ENCODE data around the gene JAKMIP1.
"Not testable (repeated sequence)": the region's sequence is repeated elsewhere in the genome, so short reads cannot be mapped to it uniquely, and the experiment has no call there.

Gene JAKMIP1

DNA sequence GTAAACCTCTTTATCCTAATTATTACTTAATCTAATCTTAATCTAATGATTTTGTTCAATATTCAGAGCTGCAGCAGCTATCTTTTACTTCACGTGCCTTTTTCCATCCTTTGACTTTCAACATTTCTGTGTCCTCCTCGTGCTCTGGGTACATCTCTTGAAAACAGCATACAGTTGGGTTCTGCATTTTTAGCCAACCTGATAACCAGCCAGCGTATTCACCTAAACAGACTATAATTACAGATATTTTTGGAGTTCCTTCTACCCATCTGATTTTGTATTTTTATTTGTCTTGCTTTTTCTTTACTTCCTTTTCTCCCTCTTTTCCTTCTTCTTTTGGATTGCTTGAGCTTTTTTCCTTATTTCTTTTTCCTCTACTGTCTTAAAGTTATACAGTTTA, 16.2 kb upstream of the JAKMIP1 start:
- H3K27me3 ChIP-seq (ENCODE audit: insufficient read depth, low read length, poor library complexity, severe bottlenecking) = no peaks in the 10 kb centered on the region
- no peaks in the 10 kb centered on the region for H4K20me1 ChIP-seq (ENCODE audit: insufficient read depth, low read length, poor library complexity, severe bottlenecking)
- H3K9ac ChIP-seq (ENCODE audit: low read depth, low read length, poor library complexity, severe bottlenecking) = no peak overlapping the region
- H3K9me3 ChIP-seq (ENCODE audit: insufficient read depth, low read depth, low read length) = no peaks in the 10 kb centered on the region
- H3K36me3 ChIP-seq (ENCODE audit: insufficient read depth, low read length) = no peaks in the 10 kb centered on the region
- no peak overlapping the region for H3K4me3 ChIP-seq (ENCODE audit: low read length, poor library complexity, severe bottlenecking)
- no peaks in the 10 kb centered on the region for H3K79me2 ChIP-seq (ENCODE audit: insufficient read depth, low read length)
- no peaks in the 10 kb centered on the region for H3K4me1 ChIP-seq (ENCODE audit: insufficient read depth, low read length, poor library complexity, severe bottlenecking)
- H2AFZ ChIP-seq (ENCODE audit: low read length) = no peak overlapping the region
- no peaks in the 10 kb centered on the region for H3F3A ChIP-seq (ENCODE audit: low read depth)
- H3K4me2 ChIP-seq (ENCODE audit: low read depth, low read length, poor library complexity, severe bottlenecking) = no peak overlapping the region
- H3K9me2 ChIP-seq (replicated peaks; ENCODE audit: low read depth, low read length) = no peaks in the 10 kb centered on the region
- TF ChIP-seq, protein P1, sequence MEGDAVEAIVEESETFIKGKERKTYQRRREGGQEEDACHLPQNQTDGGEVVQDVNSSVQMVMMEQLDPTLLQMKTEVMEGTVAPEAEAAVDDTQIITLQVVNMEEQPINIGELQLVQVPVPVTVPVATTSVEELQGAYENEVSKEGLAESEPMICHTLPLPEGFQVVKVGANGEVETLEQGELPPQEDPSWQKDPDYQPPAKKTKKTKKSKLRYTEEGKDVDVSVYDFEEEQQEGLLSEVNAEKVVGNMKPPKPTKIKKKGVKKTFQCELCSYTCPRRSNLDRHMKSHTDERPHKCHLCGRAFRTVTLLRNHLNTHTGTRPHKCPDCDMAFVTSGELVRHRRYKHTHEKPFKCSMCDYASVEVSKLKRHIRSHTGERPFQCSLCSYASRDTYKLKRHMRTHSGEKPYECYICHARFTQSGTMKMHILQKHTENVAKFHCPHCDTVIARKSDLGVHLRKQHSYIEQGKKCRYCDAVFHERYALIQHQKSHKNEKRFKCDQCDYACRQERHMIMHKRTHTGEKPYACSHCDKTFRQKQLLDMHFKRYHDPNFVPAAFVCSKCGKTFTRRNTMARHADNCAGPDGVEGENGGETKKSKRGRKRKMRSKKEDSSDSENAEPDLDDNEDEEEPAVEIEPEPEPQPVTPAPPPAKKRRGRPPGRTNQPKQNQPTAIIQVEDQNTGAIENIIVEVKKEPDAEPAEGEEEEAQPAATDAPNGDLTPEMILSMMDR (conservative IDR thresholded peaks at IDR 0.05; ENCODE audit: low read length) = no peak
- TF ChIP-seq EZH2phosphoT487 (IDR thresholded peaks at IDR 0.05; ENCODE audit: borderline replicate concordance) = no peak

DNA sequence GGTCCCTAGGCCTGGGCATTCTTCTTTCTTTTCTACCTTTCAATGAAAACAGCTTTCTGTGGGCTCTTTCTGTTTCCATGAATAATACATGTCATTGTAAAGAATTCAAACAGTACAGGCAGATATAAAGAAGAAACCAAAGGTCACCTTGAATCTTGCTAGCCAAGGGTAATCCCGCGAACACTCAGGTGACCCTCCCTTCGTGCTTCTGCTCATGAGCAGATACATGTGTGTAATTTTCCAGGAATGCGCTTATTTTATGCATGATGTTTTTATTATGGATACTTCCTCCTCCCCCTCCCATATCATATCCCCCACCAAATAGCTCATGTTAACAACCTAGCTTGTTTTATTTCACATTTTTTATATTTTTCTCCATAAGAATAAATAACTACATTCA, 9.6 kb upstream of the JAKMIP1 start:
- H3K9me2 ChIP-seq (replicated peaks; ENCODE audit: low read depth, low read length) = no peaks in the 10 kb centered on the region
- no peaks in the 10 kb centered on the region for H3K27me3 ChIP-seq (ENCODE audit: insufficient read depth, low read length, poor library complexity, severe bottlenecking)
- H3K4me1 ChIP-seq (ENCODE audit: insufficient read depth, low read length, poor library complexity, severe bottlenecking) = no peaks in the 10 kb centered on the region
- H3K79me2 ChIP-seq (ENCODE audit: insufficient read depth, low read length) = no peaks in the 10 kb centered on the region
- H3K4me2 ChIP-seq (ENCODE audit: low read depth, low read length, poor library complexity, severe bottlenecking) = no peak overlapping the region
- H3K9ac ChIP-seq (ENCODE audit: low read depth, low read length, poor library complexity, severe bottlenecking) = no peak overlapping the region
- no peaks in the 10 kb centered on the region for H3K36me3 ChIP-seq (ENCODE audit: insufficient read depth, low read length)
- H4K20me1 ChIP-seq (ENCODE audit: insufficient read depth, low read length, poor library complexity, severe bottlenecking) = no peaks in the 10 kb centered on the region
- no peaks in the 10 kb centered on the region for H3F3A ChIP-seq (ENCODE audit: low read depth)
- H3K9me3 ChIP-seq (ENCODE audit: insufficient read depth, low read depth, low read length) = no peaks in the 10 kb centered on the region
- H3K4me3 ChIP-seq (ENCODE audit: low read length, poor library complexity, severe bottlenecking) = no peak overlapping the region
- TF ChIP-seq EZH2phosphoT487 (IDR thresholded peaks at IDR 0.05; ENCODE audit: borderline replicate concordance) = no peak
- TF ChIP-seq, protein P1 (conservative IDR thresholded peaks at IDR 0.05; ENCODE audit: low read length) = no peak
- H2AFZ ChIP-seq (ENCODE audit: low read length) = no peak overlapping the region

DNA sequence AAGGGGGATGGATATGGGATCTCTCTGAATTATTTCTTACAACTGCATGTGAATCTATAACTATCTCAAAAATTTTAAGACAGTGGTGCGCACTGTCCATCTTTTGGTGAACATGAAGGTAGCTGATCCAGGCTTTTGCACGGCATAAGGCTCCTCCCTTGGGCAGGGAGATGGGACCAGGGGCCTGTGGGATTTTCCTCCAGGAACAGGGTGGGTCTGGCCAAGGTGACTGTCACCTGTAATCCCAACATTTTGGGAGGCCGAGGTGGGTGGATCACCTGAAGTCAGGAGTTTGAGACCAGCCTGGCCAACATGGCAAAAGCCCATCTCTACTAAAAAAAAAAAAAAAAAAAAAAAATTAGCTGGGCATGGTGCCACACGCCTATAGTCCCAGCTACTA, 8.9 kb upstream of the JAKMIP1 start:
- H3K4me3 ChIP-seq (ENCODE audit: low read length, poor library complexity, severe bottlenecking); H3K9ac ChIP-seq (ENCODE audit: low read depth, low read length, poor library complexity, severe bottlenecking); H3K4me1 ChIP-seq (ENCODE audit: insufficient read depth, low read length, poor library complexity, severe bottlenecking); H4K20me1 ChIP-seq (ENCODE audit: insufficient read depth, low read length, poor library complexity, severe bottlenecking); H3K27me3 ChIP-seq (ENCODE audit: insufficient read depth, low read length, poor library complexity, severe bottlenecking); H3K9me2 ChIP-seq (replicated peaks; ENCODE audit: low read depth, low read length); H3F3A ChIP-seq (ENCODE audit: low read depth); H3K9me3 ChIP-seq (ENCODE audit: insufficient read depth, low read depth, low read length); H3K79me2 ChIP-seq (ENCODE audit: insufficient read depth, low read length); H3K4me2 ChIP-seq (ENCODE audit: low read depth, low read length, poor library complexity, severe bottlenecking); H2AFZ ChIP-seq (ENCODE audit: low read length); H3K36me3 ChIP-seq (ENCODE audit: insufficient read depth, low read length): not testable (repeated sequence)

DNA sequence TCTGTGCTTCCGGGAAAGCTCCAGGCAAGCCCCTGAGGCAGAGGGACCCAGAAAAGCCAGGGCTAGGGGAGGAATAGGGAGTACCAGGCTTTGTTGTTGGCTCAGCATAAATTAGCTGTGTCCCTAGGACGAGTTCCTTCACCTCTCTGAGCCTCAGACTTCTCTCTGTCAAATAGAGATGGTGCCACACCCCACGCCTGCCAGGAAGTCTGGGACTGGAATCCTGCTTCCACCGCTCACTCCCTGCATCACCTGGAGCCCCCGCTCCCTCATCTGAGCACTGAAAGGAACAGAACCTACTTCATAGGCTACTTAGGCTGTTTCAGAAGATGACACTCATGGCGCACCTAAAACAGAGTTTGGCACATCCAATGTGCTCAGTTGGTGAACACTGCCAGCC, 8.1 kb upstream of the JAKMIP1 start:
- TF ChIP-seq EZH2phosphoT487 (IDR thresholded peaks at IDR 0.05; ENCODE audit: borderline replicate concordance) = no peak
- TF ChIP-seq, protein P1 (conservative IDR thresholded peaks at IDR 0.05; ENCODE audit: low read length) = no peak

More for the DNA sequence above, 8.1 kb upstream of the JAKMIP1 start:
- Histone ChIP-seq H3K36me3 (ENCODE audit: insufficient read depth, low read length) (no peaks in the 10 kb centered on the region), H3K9me2 (replicated peaks; ENCODE audit: low read depth, low read length) (no peaks in the 10 kb centered on the region), H3F3A (ENCODE audit: low read depth) (no peaks in the 10 kb centered on the region), H3K4me1 (ENCODE audit: insufficient read depth, low read length, poor library complexity, severe bottlenecking) (no peaks in the 10 kb centered on the region), H3K79me2 (ENCODE audit: insufficient read depth, low read length) (no peaks in the 10 kb centered on the region), H4K20me1 (ENCODE audit: insufficient read depth, low read length, poor library complexity, severe bottlenecking) (no peaks in the 10 kb centered on the region), H2AFZ (ENCODE audit: low read length) (no peak overlapping the region), H3K9me3 (ENCODE audit: insufficient read depth, low read depth, low read length) (no peaks in the 10 kb centered on the region), H3K4me2 (ENCODE audit: low read depth, low read length, poor library complexity, severe bottlenecking) (no peak overlapping the region), H3K9ac (ENCODE audit: low read depth, low read length, poor library complexity, severe bottlenecking) (no peak overlapping the region), H3K27me3 (ENCODE audit: insufficient read depth, low read length, poor library complexity, severe bottlenecking) (no peaks in the 10 kb centered on the region), H3K4me3 (ENCODE audit: low read length, poor library complexity, severe bottlenecking) (no peak overlapping the region)

All from Loucy (cell line).